ENCODE data around the gene PLEKHG3.

DNA sequence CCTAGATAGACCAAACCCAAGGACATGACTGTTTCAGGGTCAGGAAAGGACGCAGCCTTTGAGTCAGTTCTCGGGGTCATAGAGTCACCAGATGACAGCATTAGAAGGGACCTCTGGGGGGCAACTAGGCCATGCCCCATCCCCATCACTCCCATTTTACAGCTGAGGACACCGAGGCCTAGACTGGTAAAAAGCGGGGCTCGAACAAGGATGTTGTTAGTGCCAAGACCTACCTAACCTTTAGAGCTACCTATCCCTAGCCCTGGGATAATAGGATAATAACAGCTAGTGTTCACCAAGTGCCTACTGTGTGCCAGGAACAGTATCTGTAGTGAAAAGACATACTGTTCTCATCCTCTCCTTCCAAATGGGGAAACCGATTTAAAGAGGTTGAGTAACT is 48.7 kb downstream of the PLEKHG3 start:
- TF ChIP-seq, protein P1, sequence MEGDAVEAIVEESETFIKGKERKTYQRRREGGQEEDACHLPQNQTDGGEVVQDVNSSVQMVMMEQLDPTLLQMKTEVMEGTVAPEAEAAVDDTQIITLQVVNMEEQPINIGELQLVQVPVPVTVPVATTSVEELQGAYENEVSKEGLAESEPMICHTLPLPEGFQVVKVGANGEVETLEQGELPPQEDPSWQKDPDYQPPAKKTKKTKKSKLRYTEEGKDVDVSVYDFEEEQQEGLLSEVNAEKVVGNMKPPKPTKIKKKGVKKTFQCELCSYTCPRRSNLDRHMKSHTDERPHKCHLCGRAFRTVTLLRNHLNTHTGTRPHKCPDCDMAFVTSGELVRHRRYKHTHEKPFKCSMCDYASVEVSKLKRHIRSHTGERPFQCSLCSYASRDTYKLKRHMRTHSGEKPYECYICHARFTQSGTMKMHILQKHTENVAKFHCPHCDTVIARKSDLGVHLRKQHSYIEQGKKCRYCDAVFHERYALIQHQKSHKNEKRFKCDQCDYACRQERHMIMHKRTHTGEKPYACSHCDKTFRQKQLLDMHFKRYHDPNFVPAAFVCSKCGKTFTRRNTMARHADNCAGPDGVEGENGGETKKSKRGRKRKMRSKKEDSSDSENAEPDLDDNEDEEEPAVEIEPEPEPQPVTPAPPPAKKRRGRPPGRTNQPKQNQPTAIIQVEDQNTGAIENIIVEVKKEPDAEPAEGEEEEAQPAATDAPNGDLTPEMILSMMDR (conservative IDR thresholded peaks at IDR 0.05; ENCODE audit: low read length): no peak
- no peak for TF ChIP-seq EZH2phosphoT487 (IDR thresholded peaks at IDR 0.05; ENCODE audit: borderline replicate concordance)

All from Loucy (cell line).